Hematopoietic multipotent progenitor cell treated with erythropoietin and hydrocortisone succinate and interleukin-3 and kit ligand, for 15 days (in vitro differentiated cells): ENCODE measurements around the gene KHDRBS1.
"Not testable (repeated sequence)": the region's sequence is repeated elsewhere in the genome, so short reads cannot be mapped to it uniquely, and the experiment has no call there.

ENCODE experiments used
- DNase-seq: peaks from one replicate; pipeline ENCODE4 v3.0.0-alpha.2; 2015; ENCODE audit warnings: low spot score

KHDRBS1 gene

GRCh38 chr1:32013386-32014198 is at the start of gene KHDRBS1:
Gene KHDRBS1, plus strand, starts transcription at chr1:32013868. Its CDS starts 128 bp downstream, at chr1:32013996.
- peak; percentile 98 for DNase-seq

DNA sequence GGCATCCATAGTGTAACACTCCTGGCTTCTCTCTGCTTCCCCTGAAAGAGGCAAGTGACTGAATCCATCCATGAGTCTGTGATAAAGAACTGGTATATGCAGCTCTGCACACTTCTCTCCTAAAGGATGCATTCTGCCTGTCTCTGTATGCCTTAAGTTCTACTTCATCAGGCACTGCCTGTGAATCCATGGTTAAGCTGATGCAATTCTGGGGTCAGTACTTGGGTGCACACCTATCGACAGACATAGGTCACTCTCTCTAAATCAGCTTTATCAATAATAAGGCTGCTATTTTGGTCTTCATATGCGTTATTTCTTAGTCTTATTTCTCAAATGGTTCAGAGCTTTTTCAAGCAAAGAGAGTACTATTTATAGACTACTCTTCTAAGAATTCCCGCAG is 42.8 kb upstream of the KHDRBS1 start:
- no peak for DNase-seq

DNA sequence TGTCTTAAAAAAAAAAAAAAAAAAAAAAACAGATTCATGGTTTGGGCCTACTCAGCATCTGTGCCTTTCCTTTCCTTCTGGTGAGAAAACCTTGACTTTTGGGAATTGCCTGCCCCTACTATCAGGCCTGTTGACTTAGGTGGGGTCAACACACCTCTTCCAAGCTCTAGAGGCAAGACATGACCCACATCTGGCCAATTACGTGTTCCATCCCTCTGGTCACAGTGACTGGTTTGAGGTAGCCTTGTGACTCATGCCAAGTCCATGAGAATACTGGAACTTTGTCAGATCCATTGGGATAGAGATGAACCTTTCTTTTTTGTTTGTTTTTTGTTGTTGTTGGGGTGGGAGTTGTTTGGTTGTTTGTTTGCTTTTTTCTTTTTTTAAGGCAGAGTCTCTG is 37.3 kb upstream of the KHDRBS1 start:
- no peak for DNase-seq

GRCh38 chr1:31977385-31978131 is 36.1 kb upstream of the KHDRBS1 start:
- no peak for DNase-seq

DNA sequence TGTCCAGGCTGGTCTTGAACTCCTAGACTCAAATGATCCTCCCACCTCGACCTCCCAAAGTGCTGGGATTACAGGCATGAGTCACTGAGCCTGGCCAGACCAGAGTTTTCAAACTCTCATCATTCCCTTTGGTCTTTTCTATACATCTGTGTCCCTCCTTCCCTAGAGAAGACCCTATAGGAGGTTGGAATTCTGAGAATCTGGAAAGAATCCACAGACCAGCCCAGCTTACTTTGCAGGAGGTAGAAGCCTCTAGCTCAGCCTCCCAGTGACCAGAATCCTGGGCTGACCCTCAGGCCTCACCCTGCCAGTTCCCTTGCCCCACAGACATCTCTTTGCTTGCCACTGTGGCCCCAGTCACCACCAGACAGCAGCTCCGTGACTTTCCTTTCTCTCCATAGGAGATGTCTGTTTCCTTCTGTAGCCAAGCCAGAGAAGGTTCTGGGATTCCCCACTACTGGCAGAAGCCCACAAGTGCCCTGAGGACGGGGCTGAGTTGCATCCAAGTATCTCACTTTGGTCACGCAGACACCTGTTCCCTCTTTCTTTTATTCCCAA is 34.7 kb upstream of the KHDRBS1 start:
- no peak for DNase-seq

GRCh38 chr1:31980835-31981455 is 32.7 kb upstream of the KHDRBS1 start:
- no peak for DNase-seq

- no peak for DNase-seq
Observed at GRCh38 chr1:31981456-31981839, 32.2 kb upstream of the KHDRBS1 start.

GRCh38 chr1:31981972-31982371 is 31.7 kb upstream of the KHDRBS1 start:
- no peak for DNase-seq

DNA sequence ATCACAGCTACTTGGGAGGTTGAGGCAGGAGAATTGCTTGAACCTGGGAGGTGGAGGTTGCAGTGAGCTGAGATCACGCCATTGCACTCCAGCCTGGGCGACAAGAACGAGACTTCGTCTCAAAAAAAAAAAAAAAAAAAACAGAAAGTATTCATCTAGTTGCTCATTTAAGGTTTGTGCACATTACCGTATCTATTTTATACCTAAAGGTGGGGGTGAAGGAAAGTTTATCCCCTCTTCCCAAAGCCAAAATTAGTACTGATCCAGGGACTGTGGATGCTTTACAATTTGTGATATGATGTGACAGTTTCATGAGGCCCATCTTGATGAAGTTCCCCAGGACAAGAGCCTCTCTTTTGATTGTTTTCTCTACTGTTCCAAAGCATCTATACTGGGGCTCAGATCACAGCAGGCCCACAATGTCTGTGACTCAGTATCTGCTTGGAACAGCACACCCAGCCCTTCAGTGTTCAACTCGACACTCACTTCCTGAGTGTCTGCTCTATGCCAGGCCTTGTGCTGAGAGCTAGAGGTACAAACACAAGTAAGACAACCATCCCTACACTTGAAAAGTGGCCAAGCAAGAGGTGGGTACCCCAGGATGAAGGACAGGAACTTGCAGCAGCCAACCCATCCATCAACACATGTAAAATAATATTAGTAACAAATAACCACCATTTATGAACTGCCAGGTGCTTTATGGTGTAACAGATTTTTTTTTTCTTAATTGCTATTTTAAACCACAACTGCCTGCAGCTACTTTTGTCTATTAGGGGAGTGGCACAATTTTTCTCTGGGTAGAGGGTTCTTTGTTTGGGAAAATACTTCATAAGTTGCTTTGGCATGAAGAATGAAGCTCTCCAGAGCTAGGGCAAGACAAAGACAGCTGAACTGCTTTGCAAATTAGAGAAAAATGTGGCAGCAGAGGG is 29.0 kb upstream of the KHDRBS1 start:
- DNase-seq, result no peak

- no peak for DNase-seq
Observed at GRCh38 chr1:31985430-31985829, 28.2 kb upstream of the KHDRBS1 start.

DNA sequence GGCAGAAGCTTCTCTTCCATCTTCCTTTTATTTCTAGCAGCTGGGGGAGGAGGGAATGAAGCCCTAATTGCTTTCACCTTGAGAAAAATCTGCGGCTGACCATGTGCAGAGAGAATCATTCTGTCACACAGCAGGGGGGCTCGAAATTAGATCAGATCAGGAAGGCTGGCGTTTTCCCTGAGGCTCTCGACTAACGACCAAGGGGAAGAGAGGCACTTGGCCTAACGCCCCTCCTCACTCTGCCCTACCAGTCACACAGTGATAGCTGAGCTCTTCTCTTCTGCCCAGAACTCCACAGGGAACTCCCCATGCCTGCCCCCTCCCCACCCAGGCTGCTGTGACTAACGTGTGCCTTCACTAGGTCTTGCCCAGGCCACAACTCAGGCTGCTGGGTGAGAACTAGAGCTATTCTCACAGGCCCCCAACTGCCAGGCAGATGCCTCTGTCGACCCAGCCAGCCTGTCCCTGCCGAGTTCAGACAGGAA is 26.5 kb upstream of the KHDRBS1 start:
- DNase-seq, result no peak

DNA sequence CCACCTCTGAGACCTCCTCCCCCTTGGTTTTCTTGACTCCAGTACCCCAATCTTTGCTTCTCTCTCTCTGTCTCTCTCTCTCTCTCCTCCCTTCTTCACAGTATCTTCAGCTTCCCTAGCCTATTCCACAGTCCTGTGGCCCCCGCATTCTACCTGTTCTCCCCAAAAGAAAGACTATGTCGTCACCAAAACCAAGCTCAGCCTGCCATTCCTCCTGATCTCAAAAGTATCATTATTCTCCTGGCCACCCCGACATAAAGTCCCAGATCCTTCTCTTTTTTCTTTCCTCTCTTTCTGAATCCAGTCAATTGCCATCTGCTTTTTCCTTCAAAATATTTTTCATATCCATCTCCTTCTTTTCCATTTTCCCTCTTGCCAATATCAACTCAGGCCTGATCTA is 23.7 kb upstream of the KHDRBS1 start:
- DNase-seq, result no peak

GRCh38 chr1:31991182-31991581 is 22.5 kb upstream of the KHDRBS1 start:
- no peak for DNase-seq

DNA sequence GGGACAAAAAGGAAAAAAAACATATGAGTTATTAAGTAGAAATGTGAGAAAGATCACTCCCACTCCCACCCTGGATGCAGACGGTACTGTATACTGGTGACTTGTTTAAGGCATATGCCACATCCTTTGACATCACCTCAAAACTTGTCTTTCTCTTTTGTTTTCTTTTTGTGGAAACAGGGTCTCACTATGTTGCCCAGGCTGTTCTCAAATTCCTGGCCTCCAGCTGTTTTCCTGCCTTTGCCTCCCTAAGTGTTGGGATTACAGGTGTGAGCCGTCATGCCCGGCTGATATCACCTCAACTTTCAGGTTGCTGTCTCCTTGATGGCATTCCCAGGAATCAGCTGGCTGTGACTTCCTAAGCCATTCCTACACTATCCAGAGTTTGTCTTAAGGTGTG is 18.4 kb upstream of the KHDRBS1 start:
- no peak for DNase-seq

DNA sequence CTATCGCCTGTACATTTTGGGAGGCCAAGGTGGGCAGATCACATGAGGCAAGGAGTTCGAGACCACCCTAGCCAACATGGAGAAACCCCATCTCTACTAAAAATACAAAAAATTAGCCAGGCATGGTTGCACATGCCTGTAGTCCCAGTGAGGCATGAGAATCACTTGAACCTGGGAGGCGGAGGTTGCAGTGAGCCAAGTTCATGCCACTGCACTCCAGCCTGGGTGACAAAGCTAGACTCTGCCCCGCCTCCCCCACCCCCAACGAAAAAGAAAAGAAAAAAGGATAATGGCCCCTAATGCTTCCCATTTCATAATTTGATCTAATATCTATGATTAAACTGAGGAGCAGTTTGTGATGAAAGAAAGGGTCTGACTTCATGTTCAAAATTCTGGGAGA is 17.5 kb upstream of the KHDRBS1 start:
- DNase-seq, result not testable (repeated sequence)

- DNase-seq, result no peak
Observed at GRCh38 chr1:32001863-32002262, 11.8 kb upstream of the KHDRBS1 start.

DNA sequence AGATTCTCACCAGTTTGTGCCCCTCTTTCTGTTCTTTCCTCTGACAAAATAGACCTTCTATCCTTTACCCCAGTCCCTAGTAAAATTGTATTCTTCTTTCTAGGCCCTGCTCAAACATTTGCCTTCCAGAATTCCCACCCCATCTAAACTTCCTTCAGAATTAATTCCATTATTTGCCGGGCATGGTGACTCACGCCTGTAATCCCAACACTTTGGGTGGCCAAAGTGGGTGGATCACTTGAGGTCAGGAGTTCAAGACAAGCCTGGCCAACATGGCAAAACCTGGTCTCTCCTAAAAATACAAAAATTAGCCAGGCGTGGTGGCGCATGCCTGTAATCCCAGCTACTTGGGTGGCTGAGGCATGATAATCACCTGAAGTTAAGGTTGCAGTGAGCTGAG is 11.4 kb upstream of the KHDRBS1 start:
- DNase-seq, result not testable (repeated sequence)

GRCh38 chr1:32005522-32005921 is 8.1 kb upstream of the KHDRBS1 start:
- DNase-seq, result no peak

DNA sequence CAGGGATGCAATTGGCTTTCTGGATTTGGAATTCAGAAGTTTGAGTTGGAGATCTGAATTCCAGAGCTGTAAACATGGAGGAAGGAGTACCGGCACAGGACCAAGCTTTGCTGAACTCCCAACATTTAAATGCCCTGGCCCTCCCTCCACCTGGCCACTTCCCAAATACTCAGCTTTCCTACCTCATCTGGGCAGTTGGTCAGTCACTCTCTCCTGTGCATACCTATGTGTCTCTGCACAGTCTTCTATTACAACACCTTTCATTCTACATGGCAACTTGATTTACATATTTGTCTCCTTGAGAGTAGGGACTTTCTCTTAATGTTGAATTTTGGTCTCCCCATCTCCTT is 6.1 kb upstream of the KHDRBS1 start:
- DNase-seq, result no peak

DNA sequence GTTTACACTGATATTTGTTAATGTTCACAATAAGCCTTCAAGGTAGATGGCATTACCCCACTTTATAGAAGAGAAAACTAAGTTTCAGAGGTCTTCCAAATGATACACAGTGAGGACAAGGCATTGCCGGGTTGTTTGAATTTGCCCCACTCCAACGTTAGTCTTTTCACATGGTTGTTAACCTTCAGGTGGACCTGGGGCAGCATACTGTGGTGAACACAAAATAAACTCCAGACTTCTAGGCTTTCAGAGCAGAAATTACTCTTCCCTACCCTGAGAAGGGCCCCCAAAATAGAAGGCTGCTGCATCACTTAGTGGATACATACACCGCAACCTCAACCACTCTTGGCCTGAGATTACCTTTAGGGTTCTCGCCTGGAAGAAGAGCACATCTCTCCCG is 3.4 kb upstream of the KHDRBS1 start:
- no peak for DNase-seq

DNA sequence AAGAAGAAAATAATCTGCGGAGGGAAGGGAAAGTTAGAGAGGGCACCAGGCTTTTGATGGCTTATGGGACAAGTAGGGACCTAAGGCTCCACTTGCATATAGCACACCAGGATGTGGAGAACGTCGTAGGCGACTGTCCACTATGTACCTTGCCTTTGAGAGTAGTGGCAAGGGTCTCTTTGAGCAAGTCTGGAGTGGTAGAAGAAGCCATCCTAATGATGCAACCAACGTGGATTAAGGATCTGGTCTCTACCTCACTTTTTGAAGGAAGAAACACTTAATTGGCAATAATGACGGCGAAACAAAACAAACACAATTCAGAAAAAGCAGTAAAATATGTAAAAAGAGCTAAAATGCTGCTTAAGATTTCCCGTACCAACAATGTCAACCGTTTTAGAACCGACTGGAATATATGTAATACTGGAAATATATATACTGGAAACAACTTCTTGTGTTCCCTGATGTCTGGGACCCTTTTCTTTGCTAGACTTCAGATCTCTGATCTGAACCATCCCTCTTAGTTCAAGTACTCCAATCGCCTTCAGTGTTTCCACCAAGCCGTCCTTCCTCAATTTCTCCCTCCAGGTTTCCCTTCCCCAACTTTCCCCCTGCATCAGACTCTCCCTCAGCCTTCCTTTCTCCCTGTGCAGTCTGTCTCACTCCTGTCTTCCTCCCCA is 821 bp upstream of the KHDRBS1 start:
- DNase-seq, result no peak
